Heart right ventricle (tissue), 16 donors: Measurements from ENCODE around the gene LMO7. TPM values are rescaled to one million over a fixed set of nuclear protein-coding genes. Genes with fewer than 3 reads are reported as not detected.

Experiments
- ATAC-seq, 8 donors: fragments of 200-7000 bp; cut with Tn5 transposase; one replicate each; pipeline ENCODE4 v1.9.1; 2020; ENCODE audit warnings: mild to moderate bottlenecking in 8 of 8, moderate library complexity in 8 of 8, moderate number of reproducible peaks in 1 of 8
- DNase-seq, 2 donors: peaks; one replicate each; pipeline ENCODE4 v3.0.0-alpha.2; 2020
- H3K27ac ChIP-seq, 10 donors: fragments of 200-600 bp; sonication (generic) in 2 of 10; one replicate each; pipeline versions ENCODE4 v1.5.0 to v1.8.0; 2020 to 2022; ENCODE audit warnings: mild to moderate bottlenecking in 3 of 10
- H3K27me3 ChIP-seq, 7 donors: fragments of 200-600 bp; one replicate each; pipeline ENCODE4 v1.8.0; 2021 to 2022; ENCODE audit warnings: mild to moderate bottlenecking in 2 of 7
- H3K36me3 ChIP-seq, 9 donors: fragments of 200-600 bp; sonication (generic) in 1 of 9; one replicate each; pipeline versions ENCODE4 v1.5.0 to v1.8.0; 2020 to 2022; ENCODE audit warnings: mild to moderate bottlenecking in 2 of 9
- H3K4me1 ChIP-seq, 9 donors: fragments of 200-600 bp; sonication (generic) in 1 of 9; one replicate each; pipeline versions ENCODE4 v1.5.0 to v1.8.0; 2020 to 2022; ENCODE audit warnings: mild to moderate bottlenecking in 4 of 9
- H3K4me3 ChIP-seq, 10 donors: fragments of 200-600 bp; sonication (generic) in 2 of 10; one replicate each; pipeline versions ENCODE4 v1.5.0 to v1.8.0; 2020 to 2022; ENCODE audit warnings: mild to moderate bottlenecking in 7 of 10, moderate library complexity in 2 of 10
- H3K9me3 ChIP-seq, 11 donors: fragments of 200-600 bp in 10 of 11; sonication (generic) in 2 of 11; one replicate each; pipeline versions ENCODE4 v1.5.0 to v1.8.0; 2013 to 2022; ENCODE audit warnings: mild to moderate bottlenecking in 2 of 11, control low read depth in 1 of 11, moderate library complexity in 1 of 11
- CTCF ChIP-seq, 9 donors: fragments of 200-600 bp; sonication (generic) in 2 of 9; IDR thresholded peaks; one replicate each; pipeline versions ENCODE4 v1.5.0 to v1.8.0; 2021 to 2022; ENCODE audit warnings: antibody characterized with exemption in 9 of 9, mild to moderate bottlenecking in 5 of 9, moderate library complexity in 1 of 9
- WGBS, 2 donors: extraction: QIAGEN DNeasy Blood & Tissue Kit; methylation state at CpG; one replicate each; pipeline ENCODE4 v1.1.7; 2013; ENCODE audit warnings: inconsistent platforms in 1 of 2; 5-methylcytosine and 5-hydroxymethylcytosine counted together
- intact Hi-C, 10 donors: fragments of 100-400 bp; cut with DNase I; formaldehyde crosslinking; loops; one replicate each; pipeline versions ENCODE4 v1.11.1 to v1.14.2; 2022
- polyA plus RNA-seq, 2 donors: library from polyadenylated mRNA; stranded (reverse); fragments of 200-250 nt; gene quantifications; one replicate each; pipeline ENCODE4 v1.2.3, GENCODE V29; 2013
- total RNA-seq, 10 donors: library from RNA; stranded (reverse); fragmentation: NEBNext Ultra II Directional in 3 of 10; extraction: Animal tissue kit (Norgen Biotek cat#: 25700) in 3 of 10; gene quantifications; one replicate each; pipeline versions ENCODE4 v1.2.1 to v1.2.4, GENCODE V29; 2021 to 2023
- donor health status: Arrhythmogenic right ventricular cardiomyopathy.
- donor health status: ischemic (EF 13 %, LVEDD 7.1; RV severe dilation, severe dysfunction).
- donor health status: healthy with polysubstance abuse.
- donor health status: DM: no; HTN: yes; CAD: no.
- donor health status: DM: no; HTN: no; CAD: no.
- donor health status: ischemic (EF 25% LVEDD 6.9; RV normal size, moderate dysfunction).
- donor health status: ischemic (EF 25% LVEDD 5.7; RV mildly dilated, moderate dysfunction).
- donor health status: healthy.
- donor health status: DM: yes; HTN: yes; CAD: no.
- donor health status: Ischemic cardiomyopathy.
- donor health status: ischemic (EF 35%, LVEDD 5.7; RV mildly dilated, moderate dysfunction).
- donor health status: nonischemic (EF 11% LVEDD 7.7; RV severe dilation, severe dysfunction).
- donor health status: DM: yes; HTN: yes; CAD: no.
- donor health status: PGD.
- donor health status: ischemic (EF 29% LVEDD 5.4; RV normal size, mild dysfunction).
- donor health status: nonischemic (EF 23%, LVEDD 6.1; RV moderate dilation, normal function).

The LMO7 gene
- total and polyA plus RNA-seq, 12 donors, result 147 to 600 (median 504) TPM

GRCh38 chr13:75603038-75603437 is 33.1 kb upstream of the LMO7 start:
- intact Hi-C loops, result no loop called here
- no peak overlapping the region for H3K27ac ChIP-seq
- 100% methylated on average over 2 of the region's 2 CpGs for WGBS, 2 donors

GRCh38 chr13:75607447-75607846 is 28.7 kb upstream of the LMO7 start:
- Histone ChIP-seq H3K4me1 (peaks cover 0 to 5% (median 0%) of the 10 kb centered on the region in 9 donors), H3K9me3 (no peaks in the 10 kb centered on the region), H3K4me3 (no peak overlapping the region), H3K27me3 (no peaks in the 10 kb centered on the region), H3K36me3 (peaks cover 0 to 29% (median 0%) of the 10 kb centered on the region in 9 donors), H3K27ac (no peak overlapping the region)
- intact Hi-C loops, result no loop called here
- WGBS, 2 donors, result 97 to 98% methylated on average over 2 of the region's 2 CpGs
- ATAC-seq, result no peak
- TF ChIP-seq CTCF (IDR thresholded peaks at IDR 0.05), result no peak
- no peak for DNase-seq

More at GRCh38 chr13:75603038-75603437, 33.1 kb upstream of the LMO7 start:
- Histone ChIP-seq H3K4me1 (peaks cover 0 to 12% (median 3%) of the 10 kb centered on the region in 9 donors), H3K27me3 (no peaks in the 10 kb centered on the region), H3K4me3 (no peak overlapping the region), H3K9me3 (peaks cover 0 to 6% (median 0%) of the 10 kb centered on the region in 11 donors), H3K36me3 (peaks cover 0 to 38% (median 0%) of the 10 kb centered on the region in 9 donors)
- no peak for ATAC-seq
- no peak for TF ChIP-seq CTCF (IDR thresholded peaks at IDR 0.05)
- DNase-seq, result no peak

GRCh38 chr13:75610466-75610865 is 25.7 kb upstream of the LMO7 start:
- Histone ChIP-seq H3K27ac (no peak overlapping the region), H3K4me3 (no peak overlapping the region), H3K4me1 (peaks cover 0 to 5% (median 0%) of the 10 kb centered on the region in 9 donors), H3K9me3 (no peaks in the 10 kb centered on the region), H3K27me3 (no peaks in the 10 kb centered on the region), H3K36me3 (peaks cover 0 to 17% (median 0%) of the 10 kb centered on the region in 9 donors)
- ATAC-seq (no peak), DNase-seq (no peak)
- intact Hi-C loops, result no loop called here
- TF ChIP-seq CTCF (IDR thresholded peaks at IDR 0.05), result no peak

GRCh38 chr13:75612354-75612753 is 23.8 kb upstream of the LMO7 start:
- H3K27ac ChIP-seq, result no peak overlapping the region
- H3K9me3 ChIP-seq, result no peaks in the 10 kb centered on the region
- ATAC-seq (no peak), DNase-seq (no peak)
- H3K4me1 ChIP-seq, result peaks cover 0 to 5% (median 0%) of the 10 kb centered on the region in 9 donors
- H3K4me3 ChIP-seq, result no peak overlapping the region
- intact Hi-C loops, result no loop called here
- no peak for TF ChIP-seq CTCF (IDR thresholded peaks at IDR 0.05)
- no peaks in the 10 kb centered on the region for H3K27me3 ChIP-seq
- 96% methylated on average over 2 of the region's 2 CpGs for WGBS, 2 donors
- no peaks in the 10 kb centered on the region for H3K36me3 ChIP-seq
